Activated CD4-positive, alpha-beta T cell treated with anti-CD3 and anti-CD28 coated beads for 36 hours (primary cell): ENCODE data around the gene CALHM1. TPM values are rescaled to one million over a fixed set of nuclear protein-coding genes. Genes with fewer than 3 reads are reported as not detected.
A peak's percentile ranks its signal among the peaks of the same experiment; 100 is the strongest.
"Not testable (repeated sequence)": the region's sequence is repeated elsewhere in the genome, so short reads cannot be mapped to it uniquely, and the experiment has no call there.

ENCODE experiments used
- ATAC-seq: fragments of 200-7000 bp; cut with Tn5 transposase; one replicate; pipeline ENCODE4 v1.10.0; 2021; ENCODE audit warnings: mild to moderate bottlenecking, moderate library complexity
- CTCF ChIA-PET: fragments of 350-600 bp; sonication (Branson Sonifier 250); formaldehyde crosslinking; loops from one replicate; lab custom pipeline; 2021; ENCODE audit warnings: antibody characterized with exemption; lab: Charles Lee
- POLR2A ChIA-PET: fragments of 350-600 bp; sonication (Branson Sonifier 250); formaldehyde crosslinking; loops from one replicate; lab custom pipeline; 2021; ENCODE audit warnings: antibody characterized with exemption, inconsistent platforms; lab: Charles Lee
- DNase-seq: peaks from one replicate; pipeline ENCODE4 v3.0.0-alpha.2; 2020
- H3K27ac Mint-ChIP-seq: one replicate; pipeline ENCODE4 v1.8.0; 2021; ENCODE audit warnings: mixed read lengths
- H3K27me3 Mint-ChIP-seq: one replicate; pipeline ENCODE4 v1.8.0; 2021; ENCODE audit warnings: mixed read lengths
- H3K36me3 Mint-ChIP-seq: one replicate; pipeline ENCODE4 v1.8.0; 2021; ENCODE audit warnings: low read depth, mixed read lengths
- H3K4me1 Mint-ChIP-seq: one replicate; pipeline ENCODE4 v1.8.0; 2021; ENCODE audit warnings: mixed read lengths
- H3K4me3 Mint-ChIP-seq: one replicate; pipeline ENCODE4 v1.8.0; 2021; ENCODE audit warnings: mild to moderate bottlenecking, moderate library complexity, mixed read lengths
- H3K9me3 Mint-ChIP-seq: one replicate; pipeline ENCODE4 v1.8.0; 2021; ENCODE audit warnings: low read depth, mixed read lengths
- intact Hi-C, 2 experiments: fragments of 100-400 bp; cut with DNase I in 1 of 2; cut with micrococcal nuclease in 1 of 2; formaldehyde crosslinking; loops; one replicate each; pipeline versions ENCODE4 v1.14.2 to v1.15.1; 2022 to 2024; cut with DNase I, micrococcal nuclease
- total RNA-seq, 2 experiments: library from RNA; stranded (reverse); gene quantifications; one replicate each; pipeline ENCODE4 v1.2.3, GENCODE V29; 2021

The CALHM1 gene
- total RNA-seq, 2 experiments from 2014 or later: not detected

- H3K27me3 Mint-ChIP-seq: peaks cover 52% of the 10 kb centered on the region
- no peak overlapping the region for H3K4me3 Mint-ChIP-seq
- no peaks in the 10 kb centered on the region for H3K9me3 Mint-ChIP-seq
- no peak overlapping the region for H3K27ac Mint-ChIP-seq
- intact Hi-C loops: no loop called here
- H3K4me1 Mint-ChIP-seq: peaks cover 21% of the 10 kb centered on the region
- CTCF ChIA-PET: interaction anchor here (1.2 kb wide), 1 partner anchor 12 kb away, joined by 4 read pairs; no protein-coding TSS in a partner anchor
- no peaks in the 10 kb centered on the region for H3K36me3 Mint-ChIP-seq
- DNase-seq (no peak), ATAC-seq (no peak)
- POLR2A ChIA-PET: no interaction called here
Measured at GRCh38 chr10:103497161-103497915, 38.6 kb upstream of the CALHM1 start.

- H3K27me3 Mint-ChIP-seq: peaks cover 47% of the 10 kb centered on the region
- ChIA-PET POLR2A (no interaction called here), CTCF (interaction anchor here (0.5 to 1.1 kb wide), 7 partner anchors 10 to 167 kb away, joined by 3 to 6 read pairs (median 4); no protein-coding TSS in a partner anchor)
- no peaks in the 10 kb centered on the region for H3K9me3 Mint-ChIP-seq
- H3K4me1 Mint-ChIP-seq: peaks cover 22% of the 10 kb centered on the region
- no peak for DNase-seq
- H3K4me3 Mint-ChIP-seq: no peak overlapping the region
- intact Hi-C loops: loop anchor here in 1 of 2 experiments (2.0 kb wide), 1 partner anchor 183 kb away; no protein-coding TSS in a partner anchor
- no peak for ATAC-seq
- H3K36me3 Mint-ChIP-seq: no peaks in the 10 kb centered on the region
- H3K27ac Mint-ChIP-seq: no peak overlapping the region
Measured at GRCh38 chr10:103495321-103495720, 36.6 kb upstream of the CALHM1 start.

- H3K27me3 Mint-ChIP-seq: peaks cover 42% of the 10 kb centered on the region
- H3K4me1 Mint-ChIP-seq: peaks cover 25% of the 10 kb centered on the region
- ChIA-PET CTCF (interaction anchor here (0.7 to 1.2 kb wide), 2 partner anchors 10 to 576 kb away, joined by 3 to 4 read pairs; partner anchors contain the start of gene CNNM2), POLR2A (no interaction called here)
- H3K27ac Mint-ChIP-seq: no peak overlapping the region
- DNase-seq: peak; percentile 60
- H3K9me3 Mint-ChIP-seq: no peaks in the 10 kb centered on the region
- peak; percentile 18 for ATAC-seq
- peak overlapping the region; percentile 45 for H3K4me3 Mint-ChIP-seq
- intact Hi-C loops: loop anchor here in 1 of 2 experiments (2.0 to 5.0 kb wide), 2 partner anchors 88 to 185 kb away; no protein-coding TSS in a partner anchor
- H3K36me3 Mint-ChIP-seq: no peaks in the 10 kb centered on the region
Measured at GRCh38 chr10:103493916-103494877, 35.5 kb upstream of the CALHM1 start.

GRCh38 chr10:103493362-103493915 lies 34.7 kb upstream of the CALHM1 start, which contains the start of gene NEURL1:
Gene NEURL1, plus strand, starts transcription at chr10:103493705. Its CDS starts 683 bp downstream, at chr10:103494388.
- Mint-ChIP-seq H3K36me3 (no peaks in the 10 kb centered on the region), H3K4me1 (peaks cover 25% of the 10 kb centered on the region), H3K4me3 (peak within 1 kb of the TSS; percentile 73), H3K27me3 (peaks cover 40% of the 10 kb centered on the region), H3K9me3 (no peaks in the 10 kb centered on the region), H3K27ac (no peak within 1 kb of the TSS)
- CTCF ChIA-PET: interaction anchor here (0.6 to 1.3 kb wide), 7 partner anchors 10 to 672 kb away, joined by 3 to 5 read pairs (median 3); partner anchors contain the start of gene CNNM2
- peak; percentile 56 for DNase-seq
- POLR2A ChIA-PET: interaction anchor here (0.5 kb wide), 1 partner anchor 152 kb away, joined by 3 read pairs; no protein-coding TSS in a partner anchor
- intact Hi-C loops: loop anchor here in 1 of 2 experiments (5.0 kb wide), 1 partner anchor 89 kb away; no protein-coding TSS in a partner anchor
- ATAC-seq: peak; percentile 12

GRCh38 chr10:103492655-103493261 lies 34.1 kb upstream of the CALHM1 start:
- peaks cover 25% of the 10 kb centered on the region for H3K4me1 Mint-ChIP-seq
- H3K36me3 Mint-ChIP-seq: no peaks in the 10 kb centered on the region
- peak overlapping the region; percentile 73 for H3K4me3 Mint-ChIP-seq
- ATAC-seq (no peak), DNase-seq (no peak)
- CTCF ChIA-PET: interaction anchor here (0.6 to 1.3 kb wide), 9 partner anchors 9 to 672 kb away, joined by 3 to 5 read pairs (median 3); partner anchors contain the start of gene CNNM2
- POLR2A ChIA-PET: interaction anchor here (0.5 kb wide), 1 partner anchor 151 kb away, joined by 3 read pairs; no protein-coding TSS in a partner anchor
- H3K9me3 Mint-ChIP-seq: no peaks in the 10 kb centered on the region
- intact Hi-C loops: loop anchor here in 1 of 2 experiments (5.0 kb wide), 1 partner anchor 90 kb away; no protein-coding TSS in a partner anchor
- no peak overlapping the region for H3K27ac Mint-ChIP-seq
- peaks cover 39% of the 10 kb centered on the region for H3K27me3 Mint-ChIP-seq

GRCh38 chr10:103491729-103492364 lies 33.1 kb upstream of the CALHM1 start:
- no peak for ATAC-seq
- intact Hi-C loops: loop anchor here in 1 of 2 experiments (5.0 kb wide), 1 partner anchor 90 kb away; no protein-coding TSS in a partner anchor
- no peaks in the 10 kb centered on the region for H3K9me3 Mint-ChIP-seq
- H3K27ac Mint-ChIP-seq: peak overlapping the region; percentile 16
- no peak for DNase-seq
- H3K4me3 Mint-ChIP-seq: no peak overlapping the region
- no peaks in the 10 kb centered on the region for H3K36me3 Mint-ChIP-seq
- ChIA-PET CTCF (interaction anchor here (0.9 to 1.3 kb wide), 3 partner anchors 10 to 139 kb away, joined by 3 to 4 read pairs (median 3); no protein-coding TSS in a partner anchor), POLR2A (no interaction called here)
- H3K4me1 Mint-ChIP-seq: peaks cover 25% of the 10 kb centered on the region
- peaks cover 32% of the 10 kb centered on the region for H3K27me3 Mint-ChIP-seq

- Mint-ChIP-seq H3K36me3 (no peaks in the 10 kb centered on the region), H3K4me3 (no peak overlapping the region), H3K27me3 (peaks cover 30% of the 10 kb centered on the region), H3K9me3 (no peaks in the 10 kb centered on the region), H3K4me1 (peaks cover 25% of the 10 kb centered on the region), H3K27ac (no peak overlapping the region)
- POLR2A ChIA-PET: no interaction called here
- DNase-seq: no peak
- CTCF ChIA-PET: interaction anchor here (0.8 to 1.2 kb wide), 4 partner anchors 20 to 196 kb away, joined by 3 to 4 read pairs (median 4); partner anchors contain the start of genes ATP5MK, CALHM2 and PDCD11
- intact Hi-C loops: loop anchor here in 1 of 2 experiments (5.0 kb wide), 1 partner anchor 91 kb away; no protein-coding TSS in a partner anchor
- ATAC-seq: peak; percentile 8
Measured at GRCh38 chr10:103490986-103491314, 32.2 kb upstream of the CALHM1 start.

GRCh38 chr10:103487410-103487708 lies 28.7 kb upstream of the CALHM1 start:
- POLR2A ChIA-PET: no interaction called here
- ATAC-seq (no peak), DNase-seq (no peak)
- Mint-ChIP-seq H3K4me1 (peaks cover 15% of the 10 kb centered on the region), H3K36me3 (no peaks in the 10 kb centered on the region), H3K9me3 (no peaks in the 10 kb centered on the region), H3K27ac (no peak overlapping the region), H3K4me3 (no peak overlapping the region), H3K27me3 (peaks cover 5% of the 10 kb centered on the region)
- intact Hi-C loops: loop anchor here in 1 of 2 experiments (10.0 kb wide), 1 partner anchor 653 kb away; the partner anchor contains the start of gene CYP17A1
- CTCF ChIA-PET: no interaction called here

- POLR2A ChIA-PET: not testable (repeated sequence)
- intact Hi-C loops: loop anchor here in 1 of 2 experiments (10.0 kb wide), 1 partner anchor 652 kb away; the partner anchor contains the start of gene CYP17A1
Measured at GRCh38 chr10:103486635-103487409, 28.1 kb upstream of the CALHM1 start.

More at GRCh38 chr10:103486635-103487409, 28.1 kb upstream of the CALHM1 start:
- H3K4me1 Mint-ChIP-seq: peaks cover 15% of the 10 kb centered on the region
- not testable (repeated sequence) for H3K27me3 Mint-ChIP-seq, H3K36me3 Mint-ChIP-seq, H3K27ac Mint-ChIP-seq, DNase-seq, H3K4me3 Mint-ChIP-seq, ATAC-seq, H3K9me3 Mint-ChIP-seq
- CTCF ChIA-PET: interaction anchor here (0.6 to 2.7 kb wide), 13 partner anchors 11 to 104 kb away, joined by 3 to 23 read pairs (median 4); partner anchors contain the start of gene CALHM2
